HFF-Myc (cell line): ENCODE data around the gene GMDS.
"Not testable (repeated sequence)": the region's sequence is repeated elsewhere in the genome, so short reads cannot be mapped to it uniquely, and the experiment has no call there.

Experiments
- DNase-seq: peaks from one replicate; pipeline ENCODE4 v3.0.0-alpha.2; 2011; ENCODE audit warnings: low read depth; ENCODE audit errors: extremely low read depth
- H3K4me3 ChIP-seq: replicated peaks from 2 replicates; pipeline ENCODE4 v1.5.1; 2011; ENCODE audit warnings: low read depth, mild to moderate bottlenecking, control low read depth, low read length
- TF ChIP-seq, protein P1 (sequence below): IDR thresholded peaks from 2 replicates; pipeline ENCODE4 v1.5.1; 2012; ENCODE audit warnings: mild to moderate bottlenecking, low read depth, low read length, control low read depth; ENCODE audit errors: missing control alignments

GMDS gene

DNA sequence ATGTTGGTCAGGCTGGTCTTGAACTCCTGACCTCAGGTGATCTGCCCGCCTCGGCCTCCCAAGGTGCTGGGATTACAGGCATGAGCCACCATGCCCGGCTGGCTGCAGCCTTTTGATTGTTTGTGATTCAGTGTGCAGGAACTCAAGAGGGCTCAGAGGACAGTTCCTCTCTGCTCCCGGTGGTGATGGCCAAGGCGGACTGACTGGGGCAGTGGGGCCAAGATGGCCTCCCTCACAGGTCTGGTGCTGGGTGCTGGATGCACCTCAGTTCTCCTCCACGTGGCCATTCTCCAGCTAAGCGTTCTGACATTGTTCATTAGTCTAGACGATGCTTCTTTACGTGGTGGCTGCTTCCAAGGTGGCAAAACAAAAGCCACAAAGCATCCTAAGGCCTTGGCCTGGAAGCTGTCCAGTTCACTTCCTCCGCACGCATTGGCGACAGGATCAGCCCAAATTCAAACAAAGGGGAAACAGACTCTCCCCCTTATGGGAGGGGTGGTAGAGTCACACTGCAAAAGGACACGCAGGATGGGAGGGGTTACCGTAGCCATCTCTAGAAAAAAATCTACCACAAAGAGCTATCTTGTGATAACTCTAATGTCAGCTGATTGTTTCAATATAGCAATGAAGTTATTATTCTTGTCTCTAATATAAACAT lies 488.8 kb downstream of the GMDS start:
- DNase-seq = no peak
- TF ChIP-seq, protein P1, sequence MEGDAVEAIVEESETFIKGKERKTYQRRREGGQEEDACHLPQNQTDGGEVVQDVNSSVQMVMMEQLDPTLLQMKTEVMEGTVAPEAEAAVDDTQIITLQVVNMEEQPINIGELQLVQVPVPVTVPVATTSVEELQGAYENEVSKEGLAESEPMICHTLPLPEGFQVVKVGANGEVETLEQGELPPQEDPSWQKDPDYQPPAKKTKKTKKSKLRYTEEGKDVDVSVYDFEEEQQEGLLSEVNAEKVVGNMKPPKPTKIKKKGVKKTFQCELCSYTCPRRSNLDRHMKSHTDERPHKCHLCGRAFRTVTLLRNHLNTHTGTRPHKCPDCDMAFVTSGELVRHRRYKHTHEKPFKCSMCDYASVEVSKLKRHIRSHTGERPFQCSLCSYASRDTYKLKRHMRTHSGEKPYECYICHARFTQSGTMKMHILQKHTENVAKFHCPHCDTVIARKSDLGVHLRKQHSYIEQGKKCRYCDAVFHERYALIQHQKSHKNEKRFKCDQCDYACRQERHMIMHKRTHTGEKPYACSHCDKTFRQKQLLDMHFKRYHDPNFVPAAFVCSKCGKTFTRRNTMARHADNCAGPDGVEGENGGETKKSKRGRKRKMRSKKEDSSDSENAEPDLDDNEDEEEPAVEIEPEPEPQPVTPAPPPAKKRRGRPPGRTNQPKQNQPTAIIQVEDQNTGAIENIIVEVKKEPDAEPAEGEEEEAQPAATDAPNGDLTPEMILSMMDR = no peak
- H3K4me3 ChIP-seq = no peak overlapping the region

DNA sequence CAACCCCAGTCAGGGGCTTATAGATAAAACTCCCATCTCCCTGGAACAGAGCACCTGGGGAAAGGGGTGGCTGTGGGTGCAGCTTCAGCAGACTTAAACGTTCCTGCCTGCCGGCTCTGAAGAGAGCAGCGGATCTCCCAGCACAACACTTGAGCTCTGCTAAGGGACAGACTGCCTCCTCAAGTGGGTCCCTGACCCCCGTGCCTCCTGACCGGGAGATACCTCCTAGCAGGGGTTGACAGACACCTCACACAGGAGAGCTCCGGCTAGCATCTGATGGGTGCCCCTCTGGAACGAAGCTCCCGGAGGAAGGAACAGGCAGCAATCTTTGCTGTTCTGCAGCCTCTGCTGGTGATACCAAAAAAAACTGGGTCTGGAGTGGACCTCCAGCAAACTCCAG lies 494.3 kb downstream of the GMDS start:
- not testable (repeated sequence) for DNase-seq, H3K4me3 ChIP-seq

DNA sequence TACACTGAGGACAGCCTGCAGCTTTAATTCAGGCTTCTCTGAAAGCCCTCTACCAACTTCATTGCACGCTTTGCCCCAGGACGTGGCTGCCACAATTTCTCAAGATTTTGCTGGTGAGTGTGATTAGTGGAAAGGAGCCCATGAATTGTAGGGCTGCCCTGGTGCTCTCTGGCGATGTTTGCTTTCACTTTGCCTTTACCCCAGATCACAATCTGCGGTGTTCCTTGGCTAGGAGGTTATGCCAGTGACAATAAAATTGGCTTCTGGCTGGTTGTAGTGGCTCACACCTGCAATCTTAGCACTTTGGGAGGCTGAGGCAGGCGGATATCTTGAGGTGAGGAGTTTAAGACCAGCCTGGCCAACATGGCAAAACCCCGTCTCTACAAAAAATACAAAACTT lies 496.4 kb downstream of the GMDS start:
- DNase-seq = no peak
- TF ChIP-seq, protein P1 = no peak

DNA sequence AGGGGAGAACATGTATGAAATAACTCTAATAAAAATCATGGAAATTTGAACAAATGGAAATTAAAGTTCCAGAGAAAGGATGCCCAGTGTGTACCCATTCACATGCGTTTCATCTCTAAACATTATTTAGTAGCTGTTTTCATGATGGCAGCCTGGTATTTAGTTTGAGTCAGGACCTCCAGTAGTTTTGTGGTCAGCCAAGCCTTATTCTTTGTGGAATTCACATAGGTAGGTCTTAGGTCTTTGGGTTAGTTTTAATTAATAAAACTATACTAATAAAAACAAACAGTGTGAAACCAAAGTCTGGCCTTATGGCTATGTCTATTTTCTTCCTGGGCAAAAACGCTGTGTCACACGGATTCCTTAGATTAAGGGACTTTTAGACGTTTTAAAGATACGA lies 497.9 kb downstream of the GMDS start:
- TF ChIP-seq, protein P1 = no peak
- no peak for DNase-seq
- H3K4me3 ChIP-seq = no peak overlapping the region

More for the DNA sequence above, 496.4 kb downstream of the GMDS start:
- no peak overlapping the region for H3K4me3 ChIP-seq

DNA sequence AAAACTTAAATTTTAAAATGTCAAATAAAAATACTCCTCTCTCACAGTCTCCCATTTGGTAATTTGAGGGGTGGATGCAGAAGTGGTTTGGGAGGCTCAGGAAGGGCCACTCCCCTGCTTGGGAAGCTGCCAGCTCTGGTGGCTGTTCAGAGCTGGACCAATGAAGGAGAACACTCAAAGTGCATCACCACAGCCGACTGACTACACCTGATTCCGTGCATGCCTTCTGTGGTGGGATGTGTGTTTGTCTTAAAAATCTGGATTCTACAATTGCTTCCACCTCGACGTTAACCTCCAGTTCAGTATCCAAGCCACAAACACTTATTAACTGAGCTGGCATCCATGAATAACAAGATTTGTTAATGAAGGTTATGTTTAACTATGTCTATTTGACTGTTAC lies 498.4 kb downstream of the GMDS start:
- TF ChIP-seq, protein P1 = no peak
- DNase-seq = no peak
- no peak overlapping the region for H3K4me3 ChIP-seq

DNA sequence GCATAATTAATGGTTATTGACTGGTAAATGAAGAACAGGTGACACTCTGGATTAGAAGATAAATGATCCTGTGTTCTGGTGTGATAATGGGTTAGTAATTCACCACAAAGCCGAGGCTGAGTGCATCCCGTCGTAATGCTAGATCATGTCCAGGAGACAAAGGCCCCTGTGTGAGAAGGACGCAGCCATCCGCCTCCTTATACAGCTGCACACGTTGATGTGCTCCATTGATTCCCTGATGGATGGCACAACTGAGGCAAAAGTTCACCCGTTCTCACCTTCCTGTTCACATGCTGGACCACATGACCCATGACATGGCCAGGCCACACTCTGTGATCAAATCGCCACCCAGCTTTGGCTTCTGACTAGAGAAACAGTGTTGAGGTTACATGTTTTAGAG lies 499.6 kb downstream of the GMDS start:
- TF ChIP-seq, protein P1 = no peak
- no peak overlapping the region for H3K4me3 ChIP-seq
- DNase-seq = no peak

DNA sequence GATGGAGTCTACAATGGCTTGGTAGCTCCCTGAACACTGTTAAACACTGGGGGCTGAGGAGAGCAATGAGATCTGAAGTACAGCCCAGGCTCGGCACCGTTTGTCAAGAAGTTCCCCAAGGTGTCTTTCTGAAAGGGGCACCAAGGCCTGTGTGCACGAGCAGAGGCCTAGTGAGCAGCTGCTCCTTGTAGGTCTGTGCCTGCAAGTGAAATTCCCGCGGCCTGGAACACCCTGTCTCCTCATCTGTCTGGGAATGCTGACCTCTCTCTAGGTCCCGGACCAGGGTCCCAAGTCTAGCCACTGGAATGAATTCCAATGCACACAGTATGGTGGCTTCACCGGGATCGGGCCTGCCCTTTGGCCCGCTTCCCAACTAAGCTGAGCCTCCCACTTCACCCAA lies 500.9 kb downstream of the GMDS start:
- no peak for DNase-seq
- TF ChIP-seq, protein P1 = no peak
- H3K4me3 ChIP-seq = no peak overlapping the region
